Left lung (tissue), 10 donors: ENCODE measurements around the gene RNF20. TPM values are rescaled to one million over a fixed set of nuclear protein-coding genes. Genes with fewer than 3 reads are reported as not detected.
A peak's percentile ranks its signal among the peaks of the same experiment; 100 is the strongest.

ENCODE experiments used
- ATAC-seq: fragments of 200-7000 bp; cut with Tn5 transposase; one replicate; pipeline ENCODE4 v1.9.1; 2020; ENCODE audit warnings: moderate library complexity
- DNase-seq, 4 donors: peaks; one replicate each; pipeline ENCODE4 v3.0.0-alpha.2; 2013 to 2020
- H3K27ac ChIP-seq, 2 donors: fragments of 200-600 bp; sonication (generic) in 1 of 2; one replicate each; pipeline versions ENCODE4 v1.5.0 to v1.8.0; 2020 to 2021
- H3K27me3 ChIP-seq, 2 donors: fragments of 200-600 bp; sonication (generic) in 1 of 2; one replicate each; pipeline versions ENCODE4 v1.5.0 to v1.8.0; 2020 to 2021
- H3K36me3 ChIP-seq, 2 donors: fragments of 200-600 bp; sonication (generic) in 1 of 2; one replicate each; pipeline versions ENCODE4 v1.5.0 to v1.8.0; 2020 to 2021
- H3K4me1 ChIP-seq, 2 donors: fragments of 200-600 bp; one replicate each; pipeline ENCODE4 v1.8.0; 2021
- H3K4me3 ChIP-seq, 2 donors: fragments of 200-600 bp; sonication (generic) in 1 of 2; one replicate each; pipeline versions ENCODE4 v1.5.0 to v1.8.0; 2020 to 2021; ENCODE audit warnings: mild to moderate bottlenecking in 1 of 2
- H3K9me3 ChIP-seq, 2 donors: fragments of 200-600 bp; sonication (generic) in 1 of 2; one replicate each; pipeline versions ENCODE4 v1.5.0 to v1.8.0; 2020 to 2021
- intact Hi-C, 2 donors: fragments of 100-400 bp; cut with DNase I; formaldehyde crosslinking; loops; one replicate each; pipeline versions ENCODE4 v1.11.2 to v1.14.2; 2022
- polyA plus RNA-seq, 6 donors: library from polyadenylated mRNA; unstranded; fragments of 120-200 nt; gene quantifications; one replicate each; pipeline ENCODE4 v1.2.1, GENCODE V29; 2013; ENCODE audit not compliant: insufficient read length in 6 of 6
- total RNA-seq, 2 donors: library from RNA; stranded (reverse); fragmentation: NEBNext Ultra II Directional; extraction: Animal tissue kit (Norgen Biotek cat#: 25700); gene quantifications; one replicate each; pipeline ENCODE4 v1.2.1, GENCODE V29; 2021
- TF ChIP-seq, protein P1 (sequence below), 2 donors: fragments of 200-600 bp; sonication (generic) in 1 of 2; IDR thresholded peaks; one replicate each; pipeline versions ENCODE4 v1.5.0 to v1.8.0; 2021; ENCODE audit warnings: antibody characterized with exemption in 2 of 2
- donor health status: DM: no; HTN: yes; CAD: no.
- donor health status: DM: no; HTN: no; CAD: no.

Gene RNF20
- total and polyA plus RNA-seq, 8 donors: 37.7 to 64.5 (median 53.5) TPM

- no peak for ATAC-seq
- no peak overlapping the region for H3K27ac ChIP-seq
- intact Hi-C loops: no loop called here
Measured at GRCh38 chr9:101504188-101504587, 29.5 kb upstream of the RNF20 start.

DNA sequence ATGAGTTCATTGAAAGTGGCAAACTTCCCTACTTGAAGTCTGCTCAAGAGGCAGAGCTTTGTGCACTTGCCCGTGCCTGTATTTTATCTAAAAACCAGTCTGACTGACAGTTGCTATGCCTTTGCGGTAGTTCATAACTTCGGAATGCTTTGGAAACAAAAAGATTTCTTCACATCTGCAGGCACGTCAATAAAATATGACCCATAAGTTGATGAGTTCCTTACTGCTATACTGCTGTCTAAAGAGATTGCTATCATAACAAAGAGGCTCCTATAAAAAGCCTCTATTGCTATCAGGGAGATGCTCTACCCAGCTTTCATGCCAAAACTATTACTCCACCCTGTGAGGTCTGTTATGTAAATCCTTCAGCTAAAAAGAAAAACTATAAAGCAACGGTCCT is 25.4 kb upstream of the RNF20 start:
- H3K9me3 ChIP-seq: no peaks in the 10 kb centered on the region
- ATAC-seq (peak; percentile 34), DNase-seq (no peak)
- TF ChIP-seq, protein P1, sequence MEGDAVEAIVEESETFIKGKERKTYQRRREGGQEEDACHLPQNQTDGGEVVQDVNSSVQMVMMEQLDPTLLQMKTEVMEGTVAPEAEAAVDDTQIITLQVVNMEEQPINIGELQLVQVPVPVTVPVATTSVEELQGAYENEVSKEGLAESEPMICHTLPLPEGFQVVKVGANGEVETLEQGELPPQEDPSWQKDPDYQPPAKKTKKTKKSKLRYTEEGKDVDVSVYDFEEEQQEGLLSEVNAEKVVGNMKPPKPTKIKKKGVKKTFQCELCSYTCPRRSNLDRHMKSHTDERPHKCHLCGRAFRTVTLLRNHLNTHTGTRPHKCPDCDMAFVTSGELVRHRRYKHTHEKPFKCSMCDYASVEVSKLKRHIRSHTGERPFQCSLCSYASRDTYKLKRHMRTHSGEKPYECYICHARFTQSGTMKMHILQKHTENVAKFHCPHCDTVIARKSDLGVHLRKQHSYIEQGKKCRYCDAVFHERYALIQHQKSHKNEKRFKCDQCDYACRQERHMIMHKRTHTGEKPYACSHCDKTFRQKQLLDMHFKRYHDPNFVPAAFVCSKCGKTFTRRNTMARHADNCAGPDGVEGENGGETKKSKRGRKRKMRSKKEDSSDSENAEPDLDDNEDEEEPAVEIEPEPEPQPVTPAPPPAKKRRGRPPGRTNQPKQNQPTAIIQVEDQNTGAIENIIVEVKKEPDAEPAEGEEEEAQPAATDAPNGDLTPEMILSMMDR (IDR thresholded peaks at IDR 0.05): no peak
- no peaks in the 10 kb centered on the region for H3K36me3 ChIP-seq
- no peak overlapping the region for H3K27ac ChIP-seq
- H3K4me3 ChIP-seq: no peak overlapping the region
- intact Hi-C loops: no loop called here
- H3K27me3 ChIP-seq: no peaks in the 10 kb centered on the region
- no peaks in the 10 kb centered on the region for H3K4me1 ChIP-seq

More at GRCh38 chr9:101504188-101504587, 29.5 kb upstream of the RNF20 start:
- H3K27me3 ChIP-seq: no peaks in the 10 kb centered on the region
- no peaks in the 10 kb centered on the region for H3K9me3 ChIP-seq
- TF ChIP-seq, protein P1 (IDR thresholded peaks at IDR 0.05): no peak
- H3K36me3 ChIP-seq: no peaks in the 10 kb centered on the region
- no peak for DNase-seq
- no peak overlapping the region for H3K4me3 ChIP-seq
- no peaks in the 10 kb centered on the region for H3K4me1 ChIP-seq

- Histone ChIP-seq H3K36me3 (no peaks in the 10 kb centered on the region), H3K4me3 (no peak overlapping the region), H3K9me3 (no peaks in the 10 kb centered on the region), H3K27me3 (no peaks in the 10 kb centered on the region), H3K4me1 (peaks cover 0 to 7% of the 10 kb centered on the region in 2 donors), H3K27ac (no peak overlapping the region)
- intact Hi-C loops: no loop called here
- DNase-seq: no peak
- TF ChIP-seq, protein P1 (IDR thresholded peaks at IDR 0.05): no peak
- no peak for ATAC-seq
Measured at GRCh38 chr9:101509572-101509971, 24.1 kb upstream of the RNF20 start.

DNA sequence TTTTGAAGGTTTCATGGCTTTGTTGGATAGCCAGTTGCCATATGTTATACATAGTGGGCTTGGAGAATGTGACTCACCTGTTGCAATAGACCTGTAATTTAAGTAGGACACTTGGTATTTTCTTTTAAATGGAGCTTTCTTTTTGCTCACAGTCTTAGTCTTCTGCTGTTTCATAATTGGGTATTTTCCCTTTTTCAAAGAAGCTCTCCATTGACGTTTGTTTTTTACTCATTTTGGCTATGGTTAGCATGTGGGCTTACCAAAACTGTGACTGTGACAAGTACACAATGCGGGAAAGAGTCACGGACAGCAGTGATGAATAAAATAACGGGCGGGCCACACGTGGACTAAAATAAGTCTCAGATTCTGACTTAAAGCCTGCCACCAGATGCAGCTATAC is 23.2 kb upstream of the RNF20 start:
- no peak for DNase-seq
- H3K36me3 ChIP-seq: no peaks in the 10 kb centered on the region
- peaks cover 0 to 7% of the 10 kb centered on the region in 2 donors for H3K4me1 ChIP-seq
- H3K27ac ChIP-seq: no peak overlapping the region
- no peaks in the 10 kb centered on the region for H3K27me3 ChIP-seq
- TF ChIP-seq, protein P1 (IDR thresholded peaks at IDR 0.05): no peak
- no peaks in the 10 kb centered on the region for H3K9me3 ChIP-seq
- no peak overlapping the region for H3K4me3 ChIP-seq
- intact Hi-C loops: no loop called here
- no peak for ATAC-seq

DNA sequence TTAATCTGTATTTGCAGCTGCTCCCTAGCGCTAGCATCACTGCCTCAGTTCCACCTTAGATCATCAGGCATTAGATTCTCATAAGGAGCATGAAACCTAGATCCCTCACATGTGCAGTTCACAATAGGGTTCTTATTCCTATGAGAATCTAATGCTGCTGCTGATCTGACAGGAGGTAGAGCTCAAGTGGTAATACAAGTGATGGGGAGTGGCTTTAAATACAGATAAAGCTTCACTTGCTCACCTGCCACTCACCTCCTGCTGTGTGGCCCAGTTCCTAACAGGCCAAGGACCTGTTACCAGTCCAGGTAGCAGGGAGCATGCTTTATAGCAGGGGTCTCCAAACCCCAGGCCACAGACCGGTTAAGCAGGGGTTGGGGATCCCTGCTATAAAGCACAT is 22.6 kb upstream of the RNF20 start:
- intact Hi-C loops: no loop called here
- no peaks in the 10 kb centered on the region for H3K9me3 ChIP-seq
- no peaks in the 10 kb centered on the region for H3K27me3 ChIP-seq
- ATAC-seq (no peak), DNase-seq (no peak)
- TF ChIP-seq, protein P1 (IDR thresholded peaks at IDR 0.05): no peak
- H3K27ac ChIP-seq: no peak overlapping the region
- peaks cover 0 to 7% of the 10 kb centered on the region in 2 donors for H3K4me1 ChIP-seq
- H3K36me3 ChIP-seq: no peaks in the 10 kb centered on the region
- H3K4me3 ChIP-seq: no peak overlapping the region
